Sigmoid colon (tissue), 7 donors: ENCODE data around the gene LYPD8. TPM values are rescaled to one million over a fixed set of nuclear protein-coding genes. Genes with fewer than 3 reads are reported as not detected.

ENCODE experiments used
- DNase-seq: peaks from one replicate; pipeline ENCODE4 v3.0.0-alpha.2; 2019
- H3K27ac ChIP-seq, 4 donors: fragments of 200-600 bp; sonication (generic); one replicate each; pipeline ENCODE4 v1.5.1; 2016 to 2019; ENCODE audit warnings: mild to moderate bottlenecking in 1 of 4
- H3K27me3 ChIP-seq, 3 donors: fragments of 200-600 bp; sonication (generic); one replicate each; pipeline ENCODE4 v1.5.1; 2019; ENCODE audit warnings: mild to moderate bottlenecking in 1 of 3
- H3K36me3 ChIP-seq, 4 donors: fragments of 200-600 bp; sonication (generic); one replicate each; pipeline ENCODE4 v1.5.1; 2016 to 2019
- H3K4me1 ChIP-seq, 4 donors: fragments of 200-600 bp; sonication (generic); one replicate each; pipeline ENCODE4 v1.5.1; 2017 to 2019
- H3K4me3 ChIP-seq, 4 donors: fragments of 200-600 bp; sonication (generic); one replicate each; pipeline ENCODE4 v1.5.1; 2017 to 2019; ENCODE audit warnings: mild to moderate bottlenecking in 2 of 4, moderate library complexity in 1 of 4
- H3K9me3 ChIP-seq, 4 donors: fragments of 200-600 bp in 3 of 4; sonication (generic) in 3 of 4; one replicate each; pipeline versions ENCODE4 v1.5.1 to v1.6.1; 2013 to 2019
- EP300 ChIP-seq, 4 donors: sonication (generic); formaldehyde crosslinking; IDR thresholded peaks; one replicate each; pipeline ENCODE4 v1.6.1; 2017; ENCODE audit warnings: antibody characterized with exemption in 4 of 4
- POLR2A ChIP-seq, 2 donors: fragments of 450-650 bp; IDR thresholded peaks; one replicate each; pipeline ENCODE4 v1.6.1; 2016; ENCODE audit warnings: antibody characterized with exemption in 2 of 2, mild to moderate bottlenecking in 2 of 2, moderate library complexity in 2 of 2
- POLR2AphosphoS5 ChIP-seq, 4 donors: sonication (generic); formaldehyde crosslinking; IDR thresholded peaks; one replicate each; pipeline ENCODE4 v1.6.1; 2017; ENCODE audit warnings: antibody characterized with exemption in 4 of 4
- WGBS, 2 donors: extraction: QIAGEN DNeasy Blood & Tissue Kit; methylation state at CpG; one replicate each; pipeline ENCODE4 v1.1.7; 2013; 5-methylcytosine and 5-hydroxymethylcytosine counted together
- intact Hi-C: fragments of 100-400 bp; cut with DNase I; formaldehyde crosslinking; loops from one replicate; pipeline ENCODE4 v1.15.1; 2023
- polyA plus RNA-seq, 3 donors: library from polyadenylated mRNA; stranded (reverse); fragments of 200-250 nt; gene quantifications; one replicate each; pipeline ENCODE4 v1.2.3, GENCODE V29; 2013
- small RNA-seq, 3 donors: library from RNA; depleted of rRNA; stranded (forward); fragments of <200 nt; gene quantifications; one replicate each; pipeline ENCODE3, GENCODE V24; 2016
- total RNA-seq, 4 donors: library from RNA; depleted of rRNA; stranded (reverse); fragments of >200 nt; gene quantifications; one replicate each; pipeline ENCODE4 v1.1.0, GENCODE V29; 2016
- TF ChIP-seq, protein P1 (sequence below), 4 experiments: fragments of 450-650 bp in 3 of 4; fragments of 200-600 bp in 1 of 4; IDR thresholded peaks; one replicate each; pipeline ENCODE4 v1.5.1; 2016 to 2019; ENCODE audit warnings: antibody characterized with exemption in 4 of 4, mild to moderate bottlenecking in 3 of 4, moderate library complexity in 2 of 4
- donor health status: healthy with polysubstance abuse.
- donor health status: Bipolar disorder and iron deficiency.
- donor health status: healthy.

LYPD8 gene
- total and polyA plus RNA-seq, 7 donors: 0.36 to 237 (median 111) TPM; not detected in 2

DNA sequence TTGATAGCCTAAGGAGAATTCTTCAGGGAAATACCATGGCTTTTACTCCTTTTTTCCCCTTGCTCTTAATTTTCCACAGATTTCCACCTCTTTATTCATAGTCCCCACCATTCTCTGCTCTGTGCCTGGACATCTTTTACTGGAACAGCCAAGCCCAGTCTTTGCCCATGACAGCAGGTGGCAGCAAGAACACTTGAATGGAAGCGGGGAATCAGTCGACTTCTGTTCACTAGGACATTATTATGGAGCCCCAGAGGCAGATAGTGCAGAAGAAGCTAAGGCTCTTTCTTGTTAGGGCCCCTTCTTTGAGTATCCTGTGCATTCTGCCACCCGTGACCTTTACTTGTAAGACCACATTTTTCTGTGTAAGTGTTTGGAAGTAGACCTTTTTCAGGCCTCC lies 59.3 kb downstream of the LYPD8 start:
- H3K27ac ChIP-seq: no peak overlapping the region
- H3K36me3 ChIP-seq: no peaks in the 10 kb centered on the region
- H3K9me3 ChIP-seq: no peaks in the 10 kb centered on the region
- intact Hi-C loops: no loop called here
- H3K27me3 ChIP-seq: no peaks in the 10 kb centered on the region
- peaks cover 0 to 7% (median 0%) of the 10 kb centered on the region in 4 donors for H3K4me1 ChIP-seq
- no peak for TF ChIP-seq POLR2A (IDR thresholded peaks at IDR 0.05)
- no peak for TF ChIP-seq POLR2AphosphoS5 (IDR thresholded peaks at IDR 0.05)
- TF ChIP-seq, protein P1, sequence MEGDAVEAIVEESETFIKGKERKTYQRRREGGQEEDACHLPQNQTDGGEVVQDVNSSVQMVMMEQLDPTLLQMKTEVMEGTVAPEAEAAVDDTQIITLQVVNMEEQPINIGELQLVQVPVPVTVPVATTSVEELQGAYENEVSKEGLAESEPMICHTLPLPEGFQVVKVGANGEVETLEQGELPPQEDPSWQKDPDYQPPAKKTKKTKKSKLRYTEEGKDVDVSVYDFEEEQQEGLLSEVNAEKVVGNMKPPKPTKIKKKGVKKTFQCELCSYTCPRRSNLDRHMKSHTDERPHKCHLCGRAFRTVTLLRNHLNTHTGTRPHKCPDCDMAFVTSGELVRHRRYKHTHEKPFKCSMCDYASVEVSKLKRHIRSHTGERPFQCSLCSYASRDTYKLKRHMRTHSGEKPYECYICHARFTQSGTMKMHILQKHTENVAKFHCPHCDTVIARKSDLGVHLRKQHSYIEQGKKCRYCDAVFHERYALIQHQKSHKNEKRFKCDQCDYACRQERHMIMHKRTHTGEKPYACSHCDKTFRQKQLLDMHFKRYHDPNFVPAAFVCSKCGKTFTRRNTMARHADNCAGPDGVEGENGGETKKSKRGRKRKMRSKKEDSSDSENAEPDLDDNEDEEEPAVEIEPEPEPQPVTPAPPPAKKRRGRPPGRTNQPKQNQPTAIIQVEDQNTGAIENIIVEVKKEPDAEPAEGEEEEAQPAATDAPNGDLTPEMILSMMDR (IDR thresholded peaks at IDR 0.05): no peak
- no peak for TF ChIP-seq EP300 (IDR thresholded peaks at IDR 0.05)
- 43 to 68% methylated on average over 3 of the region's 3 CpGs for WGBS, 2 donors
- DNase-seq: no peak
- H3K4me3 ChIP-seq: no peak overlapping the region

DNA sequence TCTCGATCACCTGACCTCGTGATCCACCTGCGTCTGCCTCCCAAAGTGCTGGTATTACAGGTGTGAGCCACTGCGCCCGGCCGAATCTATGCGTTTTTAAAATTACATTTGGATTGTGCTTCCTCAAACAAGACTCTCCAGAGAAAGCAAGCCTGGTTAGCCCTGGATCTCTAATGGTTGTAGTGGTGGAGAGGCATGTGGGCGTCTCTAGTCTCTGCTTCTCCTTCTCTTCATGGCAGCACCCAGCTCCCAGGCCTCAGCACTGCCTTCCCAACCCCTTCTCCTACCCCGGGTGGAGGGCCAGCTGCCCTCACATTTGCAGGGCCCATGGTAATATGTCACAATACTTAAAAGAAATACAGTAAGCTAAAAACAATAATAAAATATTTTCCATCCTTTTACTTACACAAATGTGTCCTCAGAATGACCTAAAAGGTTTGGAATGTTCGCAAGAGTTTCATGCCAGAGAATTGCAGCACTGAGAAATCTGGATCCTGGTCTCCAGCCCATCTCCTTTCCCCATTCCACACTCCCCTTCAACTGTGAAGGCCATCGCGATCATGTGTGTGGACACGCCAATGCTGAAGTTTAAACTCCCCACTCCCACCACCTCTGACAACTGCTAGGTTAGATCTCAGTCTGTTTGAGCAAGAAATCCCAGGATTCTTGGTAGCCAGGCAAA lies 60.0 kb downstream of the LYPD8 start:
- Histone ChIP-seq H3K4me3 (no peak overlapping the region), H3K9me3 (no peaks in the 10 kb centered on the region), H3K27me3 (no peaks in the 10 kb centered on the region), H3K36me3 (no peaks in the 10 kb centered on the region), H3K27ac (no peak overlapping the region), H3K4me1 (peaks cover 0 to 7% (median 0%) of the 10 kb centered on the region in 4 donors)
- intact Hi-C loops: no loop called here
- DNase-seq: no peak
- WGBS, 2 donors: 88 to 92% methylated on average over 13 of the region's 13 CpGs
- TF ChIP-seq POLR2A (IDR thresholded peaks at IDR 0.05) (no peak), POLR2AphosphoS5 (IDR thresholded peaks at IDR 0.05) (no peak), EP300 (IDR thresholded peaks at IDR 0.05) (no peak)
- TF ChIP-seq, protein P1 (IDR thresholded peaks at IDR 0.05): no peak

DNA sequence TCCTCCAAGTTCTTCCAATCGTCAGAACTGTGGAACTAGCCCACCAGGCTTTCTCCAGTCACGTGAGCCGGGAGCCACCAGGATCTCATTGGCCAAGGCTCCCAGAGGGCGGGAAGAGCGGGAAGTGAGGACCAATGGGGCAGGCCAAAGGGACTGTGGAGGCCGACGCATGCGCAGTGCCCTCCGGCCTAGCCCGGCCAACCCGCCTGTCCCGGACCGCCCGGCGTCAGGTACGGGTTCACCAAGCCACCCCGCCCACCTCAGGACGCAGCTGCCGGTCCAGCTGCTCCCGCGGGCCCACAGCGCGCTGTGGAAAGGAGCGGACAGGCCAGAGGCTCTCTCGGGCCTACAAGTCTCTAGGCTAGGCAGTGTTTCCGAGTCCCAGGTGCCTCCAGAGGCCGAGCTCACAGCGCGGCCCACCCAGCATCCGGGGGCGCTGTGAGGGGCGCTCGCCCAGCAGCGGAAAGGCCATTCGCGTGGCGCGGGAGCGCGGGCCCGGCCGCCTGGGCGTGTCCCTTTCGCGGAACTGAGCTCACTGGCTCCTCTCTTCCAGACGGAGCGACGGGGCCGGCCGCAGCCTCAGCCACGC lies 63.9 kb downstream of the LYPD8 start:
- Histone ChIP-seq H3K27ac (no peak overlapping the region), H3K4me3 (no peak overlapping the region), H3K27me3 (no peaks in the 10 kb centered on the region), H3K4me1 (peaks cover 0 to 7% (median 0%) of the 10 kb centered on the region in 4 donors), H3K36me3 (no peaks in the 10 kb centered on the region), H3K9me3 (peaks cover 0 to 6% (median 1%) of the 10 kb centered on the region in 4 donors)
- intact Hi-C loops: no loop called here
- TF ChIP-seq EP300 (IDR thresholded peaks at IDR 0.05) (no peak), POLR2A (IDR thresholded peaks at IDR 0.05) (no peak), POLR2AphosphoS5 (IDR thresholded peaks at IDR 0.05) (no peak)
- TF ChIP-seq, protein P1 (IDR thresholded peaks at IDR 0.05): no peak
- 82 to 93% methylated on average over 51 of the region's 51 CpGs for WGBS, 2 donors
- no peak for DNase-seq

Small RNA genes within 50 kb of the gene (small RNA-seq; reads per million reads assigned to genes)
- 0 reads per million in 3 donors for gene AHCYP8

Other genes with a start within 250 kb of the LYPD8 start
- not detected for gene OR2G6, start 247.7 kb downstream of the LYPD8 start, total RNA-seq
- gene OR2G6, start 247.7 kb downstream of the LYPD8 start, polyA plus RNA-seq: not detected
- not detected for gene OR2T29, start 193.0 kb downstream of the LYPD8 start, total RNA-seq
- not detected for gene OR2T29, start 193.0 kb downstream of the LYPD8 start, polyA plus RNA-seq
- not detected for gene OR2T34, start 181.0 kb downstream of the LYPD8 start, total RNA-seq
- not detected for gene OR2T34, start 181.0 kb downstream of the LYPD8 start, polyA plus RNA-seq
- not detected for gene OR2T10, start 158.1 kb downstream of the LYPD8 start, total RNA-seq
- under 1 TPM in 1 of 3 donors, not detected in 2; 0.01 TPM for gene OR2T10, start 158.1 kb downstream of the LYPD8 start, polyA plus RNA-seq
- not detected for gene OR2T11, start 120.7 kb downstream of the LYPD8 start, total RNA-seq
- gene OR2T11, start 120.7 kb downstream of the LYPD8 start, polyA plus RNA-seq: not detected
- gene OR2T35, start 110.5 kb downstream of the LYPD8 start, total RNA-seq: not detected
- gene OR2T35, start 110.5 kb downstream of the LYPD8 start, polyA plus RNA-seq: not detected
- not detected for gene OR2T27, start 100.2 kb downstream of the LYPD8 start, total RNA-seq
- not detected for gene OR2T27, start 100.2 kb downstream of the LYPD8 start, polyA plus RNA-seq
- not detected for gene OR14I1, start 53.0 kb downstream of the LYPD8 start, total RNA-seq
- not detected for gene OR14I1, start 53.0 kb downstream of the LYPD8 start, polyA plus RNA-seq
- gene SH3BP5L, start 70.2 kb upstream of the LYPD8 start, total RNA-seq: 10 to 100 TPM; 13.7 to 18.3 (median 15.3) TPM
- gene SH3BP5L, start 70.2 kb upstream of the LYPD8 start, polyA plus RNA-seq: 10 to 100 TPM; 16.2 to 23.5 (median 19.0) TPM
- 10 to 100 TPM; 17.5 to 31.1 (median 22.5) TPM for gene ZNF672, start 82.5 kb upstream of the LYPD8 start, total RNA-seq
- gene ZNF672, start 82.5 kb upstream of the LYPD8 start, polyA plus RNA-seq: 10 to 100 TPM; 14.4 to 25.6 (median 17.6) TPM
- 10 to 100 TPM; 23.5 to 59.8 (median 30.9) TPM for gene ZNF692, start 103.3 kb upstream of the LYPD8 start, total RNA-seq
- 10 to 100 TPM in 2 of 3 donors, 1 to 10 TPM in 1; 5.4 to 63.2 (median 10.4) TPM for gene ZNF692, start 103.3 kb upstream of the LYPD8 start, polyA plus RNA-seq
- 1 to 10 TPM; 3.3 to 5.4 (median 4.3) TPM for gene PGBD2, start 150.5 kb upstream of the LYPD8 start, total RNA-seq
- 1 to 10 TPM; 3.0 to 6.0 (median 5.1) TPM for gene PGBD2, start 150.5 kb upstream of the LYPD8 start, polyA plus RNA-seq